ENCODE results near the gene MTARC2. TPM values are rescaled to one million over a fixed set of nuclear protein-coding genes. Genes with fewer than 3 reads are reported as not detected.

MTARC2 gene
- total and polyA plus RNA-seq, 9 donors = 12.8 to 80.2 (median 23.6) TPM

DNA sequence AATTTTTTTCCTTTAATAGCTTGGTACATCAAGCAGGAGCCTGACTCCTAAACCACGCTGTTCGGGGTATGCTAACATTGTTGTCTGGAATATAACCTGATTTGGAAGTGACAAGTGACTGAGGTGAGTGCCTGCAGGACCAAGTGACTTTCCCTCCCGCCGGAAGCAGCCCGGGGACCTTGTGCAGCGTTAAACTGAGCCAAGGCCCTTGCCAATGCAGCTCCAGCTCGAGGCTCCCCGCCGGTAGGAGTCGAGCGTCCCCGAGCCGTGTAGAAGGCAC is 37.9 kb downstream of the MTARC2 start:
- peak overlapping the region in 1 of 2 donors; percentile 30 for H3K27ac ChIP-seq
- H3K36me3 ChIP-seq = no peaks in the 10 kb centered on the region
- H3K9me3 ChIP-seq = no peaks in the 10 kb centered on the region
- H3K4me1 ChIP-seq (ENCODE audit: insufficient read depth) = peaks cover 8% of the 10 kb centered on the region
- WGBS, 3 donors = 24 to 31% (median 25%) methylated on average over 13 of the region's 13 CpGs
- intact Hi-C loops (cut with DNase I) = no loop called here
- no peaks in the 10 kb centered on the region for H3K27me3 ChIP-seq
- TF ChIP-seq, protein P1, sequence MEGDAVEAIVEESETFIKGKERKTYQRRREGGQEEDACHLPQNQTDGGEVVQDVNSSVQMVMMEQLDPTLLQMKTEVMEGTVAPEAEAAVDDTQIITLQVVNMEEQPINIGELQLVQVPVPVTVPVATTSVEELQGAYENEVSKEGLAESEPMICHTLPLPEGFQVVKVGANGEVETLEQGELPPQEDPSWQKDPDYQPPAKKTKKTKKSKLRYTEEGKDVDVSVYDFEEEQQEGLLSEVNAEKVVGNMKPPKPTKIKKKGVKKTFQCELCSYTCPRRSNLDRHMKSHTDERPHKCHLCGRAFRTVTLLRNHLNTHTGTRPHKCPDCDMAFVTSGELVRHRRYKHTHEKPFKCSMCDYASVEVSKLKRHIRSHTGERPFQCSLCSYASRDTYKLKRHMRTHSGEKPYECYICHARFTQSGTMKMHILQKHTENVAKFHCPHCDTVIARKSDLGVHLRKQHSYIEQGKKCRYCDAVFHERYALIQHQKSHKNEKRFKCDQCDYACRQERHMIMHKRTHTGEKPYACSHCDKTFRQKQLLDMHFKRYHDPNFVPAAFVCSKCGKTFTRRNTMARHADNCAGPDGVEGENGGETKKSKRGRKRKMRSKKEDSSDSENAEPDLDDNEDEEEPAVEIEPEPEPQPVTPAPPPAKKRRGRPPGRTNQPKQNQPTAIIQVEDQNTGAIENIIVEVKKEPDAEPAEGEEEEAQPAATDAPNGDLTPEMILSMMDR (IDR thresholded peaks at IDR 0.05) = no peak
- TF ChIP-seq EP300 (IDR thresholded peaks at IDR 0.05) = no peak
- no peak for TF ChIP-seq POLR2A (IDR thresholded peaks at IDR 0.05)
- H3K4me3 ChIP-seq = no peak overlapping the region
- DNase-seq = peak in 1 of 5 donors; percentile 35

DNA sequence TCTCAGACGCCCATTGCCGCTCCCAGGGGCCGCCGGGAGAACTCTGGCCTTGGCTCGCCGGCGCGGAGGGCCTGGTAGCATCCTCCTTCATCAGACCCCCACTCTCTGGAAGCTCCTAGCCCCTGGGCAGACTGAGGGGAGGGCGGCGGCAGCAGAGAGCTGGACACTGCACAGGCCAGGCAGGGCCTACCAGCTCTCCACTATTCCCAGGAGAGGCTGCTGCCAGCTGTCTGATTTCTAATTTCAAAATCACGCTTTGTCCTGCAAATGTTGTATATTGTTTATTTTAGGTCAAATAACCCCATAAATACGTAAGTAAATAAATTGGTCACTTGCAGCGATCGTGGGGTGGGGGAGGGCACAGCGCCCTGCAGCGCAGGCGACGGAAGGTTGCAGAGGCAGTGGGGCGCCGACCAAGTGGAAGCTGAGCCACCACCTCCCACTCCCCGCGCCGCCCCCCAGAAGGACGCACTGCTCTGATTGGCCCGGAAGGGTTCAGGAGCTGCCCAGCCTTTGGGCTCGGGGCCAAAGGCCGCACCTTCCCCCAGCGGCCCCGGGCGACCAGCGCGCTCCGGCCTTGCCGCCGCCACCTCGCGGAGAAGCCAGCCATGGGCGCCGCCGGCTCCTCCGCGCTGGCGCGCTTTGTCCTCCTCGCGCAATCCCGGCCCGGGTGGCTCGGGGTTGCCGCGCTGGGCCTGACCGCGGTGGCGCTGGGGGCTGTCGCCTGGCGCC is 38.4 kb downstream of the MTARC2 start, which contains the start of gene MTARC1:
Gene MTARC1, plus strand, starts transcription at position 577 of the 732 bp plus-strand sequence. Its CDS starts 32 bp downstream, at position 609.
- WGBS, 3 donors = 1 to 3% (median 2%) methylated on average over 34 to 56 of the region's 56 CpGs
- Histone ChIP-seq H3K27ac (peak within 1 kb of the TSS; percentile 30 to 35), H3K36me3 (no peaks in the 10 kb centered on the region), H3K9me3 (no peaks in the 10 kb centered on the region), H3K4me1 (ENCODE audit: insufficient read depth) (peaks cover 8% of the 10 kb centered on the region), H3K4me3 (peak within 1 kb of the TSS; percentile 23), H3K27me3 (no peaks in the 10 kb centered on the region)
- intact Hi-C loops (cut with DNase I) = no loop called here
- peak; percentile 43 to 74 (median 61) for DNase-seq
- TF ChIP-seq, protein P1 (IDR thresholded peaks at IDR 0.05) = peak in 1 of 3 donors; percentile 11
- TF ChIP-seq EP300 (IDR thresholded peaks at IDR 0.05) = no peak

DNA sequence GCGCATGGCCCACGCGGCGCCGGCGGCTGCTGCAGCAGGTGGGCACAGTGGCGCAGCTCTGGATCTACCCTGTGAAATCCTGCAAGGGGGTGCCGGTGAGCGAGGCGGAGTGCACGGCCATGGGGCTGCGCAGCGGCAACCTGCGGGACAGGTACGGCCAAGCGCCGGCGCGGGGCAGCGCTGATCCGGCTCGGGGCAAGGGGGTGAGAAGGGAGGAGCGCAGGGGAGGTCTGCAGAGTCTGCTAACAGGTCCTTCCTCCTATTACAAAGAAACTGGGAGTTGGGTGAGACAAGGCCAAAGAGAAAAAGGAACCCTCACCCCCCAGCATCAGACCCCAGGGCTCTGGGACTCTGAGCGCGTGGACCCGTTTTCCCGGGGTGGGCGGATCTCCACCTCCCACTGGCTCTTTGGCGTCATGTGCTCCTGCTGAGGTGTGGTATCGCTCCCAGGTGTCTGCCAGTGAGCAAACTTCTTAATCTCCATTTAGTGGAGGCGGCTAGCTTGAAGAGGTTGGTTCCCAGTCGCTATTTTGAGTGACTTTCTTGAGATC is 39.0 kb downstream of the MTARC2 start:
- peak overlapping the region; percentile 23 for H3K4me3 ChIP-seq
- no peaks in the 10 kb centered on the region for H3K9me3 ChIP-seq
- TF ChIP-seq, protein P1 (IDR thresholded peaks at IDR 0.05) = no peak
- TF ChIP-seq EP300 (IDR thresholded peaks at IDR 0.05) = no peak
- peaks cover 8% of the 10 kb centered on the region for H3K4me1 ChIP-seq (ENCODE audit: insufficient read depth)
- H3K27me3 ChIP-seq = no peaks in the 10 kb centered on the region
- WGBS, 3 donors = 6 to 22% (median 13%) methylated on average over 12 to 32 of the region's 32 CpGs
- H3K36me3 ChIP-seq = no peaks in the 10 kb centered on the region
- intact Hi-C loops (cut with DNase I) = no loop called here
- DNase-seq = peak in 1 of 5 donors; percentile 49
- H3K27ac ChIP-seq = peak overlapping the region in 1 of 2 donors; percentile 35

DNA sequence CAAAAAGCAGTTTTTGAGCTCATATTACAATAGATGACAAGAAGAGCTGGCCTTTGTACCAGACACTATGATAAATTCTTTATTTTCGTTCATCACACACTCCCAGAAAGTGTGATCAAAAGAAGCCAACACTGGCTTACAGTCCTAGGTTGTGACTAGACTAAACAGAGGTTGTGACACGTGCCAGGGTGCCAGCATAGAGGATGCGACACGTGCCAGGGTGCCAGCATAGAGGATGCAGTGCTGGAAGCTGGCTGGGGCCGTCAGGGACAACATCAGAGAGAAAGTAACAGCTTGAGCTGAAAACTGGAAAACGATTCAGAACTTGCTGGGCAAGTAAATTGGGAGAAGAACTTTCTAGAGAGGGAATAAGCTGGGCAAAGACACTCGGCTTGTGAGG is 40.8 kb downstream of the MTARC2 start:
- no peaks in the 10 kb centered on the region for H3K9me3 ChIP-seq
- peaks cover 8% of the 10 kb centered on the region for H3K4me1 ChIP-seq (ENCODE audit: insufficient read depth)
- no peaks in the 10 kb centered on the region for H3K36me3 ChIP-seq
- H3K4me3 ChIP-seq = no peak overlapping the region
- no peaks in the 10 kb centered on the region for H3K27me3 ChIP-seq
- intact Hi-C loops (cut with DNase I) = no loop called here
- TF ChIP-seq, protein P1 (IDR thresholded peaks at IDR 0.05) = no peak
- TF ChIP-seq POLR2A (IDR thresholded peaks at IDR 0.05) (no peak), EP300 (IDR thresholded peaks at IDR 0.05) (no peak)
- H3K27ac ChIP-seq = no peak overlapping the region
- DNase-seq = no peak
- 78 to 83% (median 83%) methylated on average over 7 of the region's 7 CpGs for WGBS, 3 donors
